Ishikawa (cell line): ENCODE data around the gene SHD.

Source experiments
- FOXM1 ChIP-seq: IDR thresholded peaks from 2 replicates; pipeline ENCODE4 v1.6.1; 2012; ENCODE audit warnings: low read depth, borderline replicate concordance
- TAF1 ChIP-seq: IDR thresholded peaks from 2 replicates; pipeline ENCODE4 v1.6.1; 2012; ENCODE audit warnings: low read depth, mild to moderate bottlenecking
- YY1 ChIP-seq: IDR thresholded peaks from 2 replicates; pipeline ENCODE4 v1.6.1; 2012; ENCODE audit warnings: low read depth
- TF ChIP-seq, protein P1 (sequence below): IDR thresholded peaks from 2 replicates; pipeline ENCODE4 v1.6.1; 2012; ENCODE audit warnings: low read depth, mild to moderate bottlenecking
- TF ChIP-seq, protein P2 (sequence below): IDR thresholded peaks from 2 replicates; pipeline ENCODE4 v1.6.1; 2012

DNA sequence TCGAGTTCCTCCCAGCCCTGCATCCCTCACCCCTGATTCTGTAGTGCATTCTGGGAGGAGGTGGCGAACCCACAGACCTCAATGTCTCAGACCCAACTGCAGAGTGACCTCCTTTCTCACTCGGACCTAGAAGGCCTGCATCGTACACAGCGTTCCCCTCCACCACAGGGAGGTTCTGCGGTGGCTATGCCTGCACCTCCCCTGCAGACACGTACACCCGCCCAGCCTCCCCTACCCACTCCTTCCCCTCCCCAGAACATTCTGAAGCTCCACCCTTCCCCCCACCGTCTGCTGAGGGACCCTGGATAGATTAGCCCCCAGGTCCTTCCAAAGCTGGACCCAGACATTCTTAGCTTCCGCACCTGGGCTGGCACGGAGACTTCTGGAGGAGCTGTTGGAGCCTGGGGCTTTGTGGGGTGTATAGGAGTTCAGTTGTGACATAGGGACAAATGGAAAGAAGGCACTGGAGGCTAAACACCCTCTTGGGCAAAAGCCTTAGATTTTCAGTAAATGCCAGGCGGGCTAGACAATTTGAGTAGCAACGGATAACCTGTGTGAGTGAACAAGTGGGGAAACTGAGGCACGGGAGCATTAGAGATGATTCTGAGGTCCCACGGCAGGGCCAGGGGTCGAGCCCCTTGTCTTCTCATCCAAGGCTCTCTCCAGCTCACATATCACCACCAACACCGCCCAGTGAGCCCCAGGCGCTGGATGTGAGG lies 24.9 kb downstream of the SHD start:
- TF ChIP-seq, protein P1, sequence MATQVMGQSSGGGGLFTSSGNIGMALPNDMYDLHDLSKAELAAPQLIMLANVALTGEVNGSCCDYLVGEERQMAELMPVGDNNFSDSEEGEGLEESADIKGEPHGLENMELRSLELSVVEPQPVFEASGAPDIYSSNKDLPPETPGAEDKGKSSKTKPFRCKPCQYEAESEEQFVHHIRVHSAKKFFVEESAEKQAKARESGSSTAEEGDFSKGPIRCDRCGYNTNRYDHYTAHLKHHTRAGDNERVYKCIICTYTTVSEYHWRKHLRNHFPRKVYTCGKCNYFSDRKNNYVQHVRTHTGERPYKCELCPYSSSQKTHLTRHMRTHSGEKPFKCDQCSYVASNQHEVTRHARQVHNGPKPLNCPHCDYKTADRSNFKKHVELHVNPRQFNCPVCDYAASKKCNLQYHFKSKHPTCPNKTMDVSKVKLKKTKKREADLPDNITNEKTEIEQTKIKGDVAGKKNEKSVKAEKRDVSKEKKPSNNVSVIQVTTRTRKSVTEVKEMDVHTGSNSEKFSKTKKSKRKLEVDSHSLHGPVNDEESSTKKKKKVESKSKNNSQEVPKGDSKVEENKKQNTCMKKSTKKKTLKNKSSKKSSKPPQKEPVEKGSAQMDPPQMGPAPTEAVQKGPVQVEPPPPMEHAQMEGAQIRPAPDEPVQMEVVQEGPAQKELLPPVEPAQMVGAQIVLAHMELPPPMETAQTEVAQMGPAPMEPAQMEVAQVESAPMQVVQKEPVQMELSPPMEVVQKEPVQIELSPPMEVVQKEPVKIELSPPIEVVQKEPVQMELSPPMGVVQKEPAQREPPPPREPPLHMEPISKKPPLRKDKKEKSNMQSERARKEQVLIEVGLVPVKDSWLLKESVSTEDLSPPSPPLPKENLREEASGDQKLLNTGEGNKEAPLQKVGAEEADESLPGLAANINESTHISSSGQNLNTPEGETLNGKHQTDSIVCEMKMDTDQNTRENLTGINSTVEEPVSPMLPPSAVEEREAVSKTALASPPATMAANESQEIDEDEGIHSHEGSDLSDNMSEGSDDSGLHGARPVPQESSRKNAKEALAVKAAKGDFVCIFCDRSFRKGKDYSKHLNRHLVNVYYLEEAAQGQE = no peak
- TF ChIP-seq, protein P2, sequence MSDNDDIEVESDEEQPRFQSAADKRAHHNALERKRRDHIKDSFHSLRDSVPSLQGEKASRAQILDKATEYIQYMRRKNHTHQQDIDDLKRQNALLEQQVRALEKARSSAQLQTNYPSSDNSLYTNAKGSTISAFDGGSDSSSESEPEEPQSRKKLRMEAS = no peak
- TF ChIP-seq YY1 = no peak
- no peak for TF ChIP-seq FOXM1
- no peak for TF ChIP-seq TAF1
